ENCODE measurements around the gene SUV39H1.

SUV39H1 gene

GRCh38 chrX:48745222-48745621 lies 48.7 kb downstream of the SUV39H1 start:
- peaks cover 2% of the 10 kb centered on the region for H3K27me3 Mint-ChIP-seq
- no peaks in the 10 kb centered on the region for H3K4me1 Mint-ChIP-seq
- H3K36me3 Mint-ChIP-seq: no peaks in the 10 kb centered on the region
- no peaks in the 10 kb centered on the region for H3K9me3 Mint-ChIP-seq
- H3K27ac Mint-ChIP-seq: no peak overlapping the region
- no peak overlapping the region for H3K4me3 Mint-ChIP-seq
- no peak for DNase-seq (ENCODE audit: low spot score in 2 of 2)
- ATAC-seq (ENCODE audit: low read depth): no peak

- H3K4me1 Mint-ChIP-seq: no peaks in the 10 kb centered on the region
- ATAC-seq (ENCODE audit: low read depth) (no peak), DNase-seq (ENCODE audit: low spot score in 2 of 2) (no peak)
- H3K36me3 Mint-ChIP-seq: no peaks in the 10 kb centered on the region
- H3K9me3 Mint-ChIP-seq: no peaks in the 10 kb centered on the region
- peaks cover 2% of the 10 kb centered on the region for H3K27me3 Mint-ChIP-seq
- H3K27ac Mint-ChIP-seq: no peak overlapping the region
- H3K4me3 Mint-ChIP-seq: no peak overlapping the region
Observed at GRCh38 chrX:48747415-48748016, 51.0 kb downstream of the SUV39H1 start.

- Mint-ChIP-seq H3K27me3 (peaks cover 2% of the 10 kb centered on the region), H3K27ac (no peak overlapping the region), H3K4me3 (no peak overlapping the region), H3K4me1 (no peaks in the 10 kb centered on the region), H3K36me3 (no peaks in the 10 kb centered on the region), H3K9me3 (no peaks in the 10 kb centered on the region)
- DNase-seq (ENCODE audit: low spot score in 2 of 2) (no peak), ATAC-seq (ENCODE audit: low read depth) (no peak)
Observed at GRCh38 chrX:48749182-48749581, 52.6 kb downstream of the SUV39H1 start.

GRCh38 chrX:48751343-48751742 lies 54.8 kb downstream of the SUV39H1 start:
- H3K27ac Mint-ChIP-seq: no peak overlapping the region
- H3K4me1 Mint-ChIP-seq: no peaks in the 10 kb centered on the region
- no peak for ATAC-seq (ENCODE audit: low read depth)
- DNase-seq (ENCODE audit: low spot score in 2 of 2): no peak
- H3K4me3 Mint-ChIP-seq: no peak overlapping the region
- H3K9me3 Mint-ChIP-seq: no peaks in the 10 kb centered on the region
- peaks cover 3% of the 10 kb centered on the region for H3K27me3 Mint-ChIP-seq
- H3K36me3 Mint-ChIP-seq: no peaks in the 10 kb centered on the region

- DNase-seq (ENCODE audit: low spot score in 2 of 2) (no peak), ATAC-seq (ENCODE audit: low read depth) (no peak)
- Mint-ChIP-seq H3K27me3 (peaks cover 3% of the 10 kb centered on the region), H3K36me3 (no peaks in the 10 kb centered on the region), H3K4me1 (no peaks in the 10 kb centered on the region), H3K9me3 (no peaks in the 10 kb centered on the region), H3K4me3 (no peak overlapping the region), H3K27ac (no peak overlapping the region)
Observed at GRCh38 chrX:48752498-48752897, 56.0 kb downstream of the SUV39H1 start.

- DNase-seq (ENCODE audit: low spot score in 2 of 2): no peak
- no peaks in the 10 kb centered on the region for H3K4me1 Mint-ChIP-seq
Observed at GRCh38 chrX:48753708-48754228, 57.2 kb downstream of the SUV39H1 start.

GRCh38 chrX:48754238-48754637 lies 57.7 kb downstream of the SUV39H1 start:
- H3K4me1 Mint-ChIP-seq: no peaks in the 10 kb centered on the region
- no peak for DNase-seq (ENCODE audit: low spot score in 2 of 2)
- no peaks in the 10 kb centered on the region for H3K36me3 Mint-ChIP-seq
- H3K9me3 Mint-ChIP-seq: no peaks in the 10 kb centered on the region
- H3K4me3 Mint-ChIP-seq: no peak overlapping the region
- no peak for ATAC-seq (ENCODE audit: low read depth)
- H3K27ac Mint-ChIP-seq: no peak overlapping the region
- peaks cover 3% of the 10 kb centered on the region for H3K27me3 Mint-ChIP-seq

More at GRCh38 chrX:48753708-48754228, 57.2 kb downstream of the SUV39H1 start:
- H3K9me3 Mint-ChIP-seq: no peaks in the 10 kb centered on the region
- no peak for ATAC-seq (ENCODE audit: low read depth)
- peaks cover 3% of the 10 kb centered on the region for H3K27me3 Mint-ChIP-seq
- H3K27ac Mint-ChIP-seq: no peak overlapping the region
- no peak overlapping the region for H3K4me3 Mint-ChIP-seq
- H3K36me3 Mint-ChIP-seq: no peaks in the 10 kb centered on the region

All from memory B cell (primary cell).